ENCODE results near the gene UNC5B. TPM values are rescaled to one million over a fixed set of nuclear protein-coding genes. Genes with fewer than 3 reads are reported as not detected.

The UNC5B gene
- total RNA-seq, 1 experiment from 2014 or later, result 0.07 TPM

DNA sequence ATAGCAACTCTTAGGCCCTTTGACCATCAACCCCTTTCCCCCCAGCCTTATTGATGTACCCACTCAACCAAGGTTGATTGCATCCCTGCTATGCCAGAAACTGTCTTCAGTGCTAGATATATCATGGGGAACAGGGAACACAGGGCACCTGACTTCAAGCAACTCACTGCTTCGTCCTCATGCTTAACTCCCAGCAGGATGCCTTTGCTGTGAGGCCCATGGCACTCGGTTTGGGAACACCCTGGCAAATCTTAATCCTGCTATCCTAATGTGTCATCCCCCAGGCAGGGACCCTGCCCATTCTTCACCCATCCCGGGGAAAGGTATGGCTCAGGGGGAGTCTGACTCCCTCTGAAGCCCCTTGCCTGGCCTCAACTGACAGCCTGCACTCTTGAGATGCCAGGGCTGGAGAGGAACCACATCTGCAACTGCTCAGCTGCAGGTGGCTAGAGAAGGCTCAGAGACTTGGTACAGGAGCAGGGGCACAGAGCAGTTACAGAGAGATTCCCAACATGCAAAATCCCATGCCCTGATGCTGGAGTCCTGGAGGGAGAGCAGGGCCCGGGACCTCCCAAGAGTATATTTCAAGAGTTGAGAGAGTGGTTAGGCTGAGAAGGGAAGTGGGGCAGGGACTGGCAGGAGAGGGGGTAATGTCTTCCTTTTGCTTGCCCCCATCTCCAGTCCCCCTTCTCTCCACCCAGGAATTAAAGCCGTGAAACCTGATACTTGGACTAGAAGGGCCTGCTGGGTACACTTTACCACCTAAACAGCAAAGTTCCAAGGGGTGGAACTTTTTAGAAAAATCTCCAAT lies 2.4 kb upstream of the UNC5B start:
- H3K4me1 Mint-ChIP-seq (ENCODE audit: low read depth, unreplicated experiment), result no peaks in the 10 kb centered on the region
- H3K4me3 Mint-ChIP-seq (ENCODE audit: low read depth, unreplicated experiment), result no peak overlapping the region
- no peak overlapping the region for H3K27ac Mint-ChIP-seq (ENCODE audit: unreplicated experiment)
- no peaks in the 10 kb centered on the region for H3K36me3 Mint-ChIP-seq (ENCODE audit: insufficient read depth, unreplicated experiment)
- TF ChIP-seq, protein P1, sequence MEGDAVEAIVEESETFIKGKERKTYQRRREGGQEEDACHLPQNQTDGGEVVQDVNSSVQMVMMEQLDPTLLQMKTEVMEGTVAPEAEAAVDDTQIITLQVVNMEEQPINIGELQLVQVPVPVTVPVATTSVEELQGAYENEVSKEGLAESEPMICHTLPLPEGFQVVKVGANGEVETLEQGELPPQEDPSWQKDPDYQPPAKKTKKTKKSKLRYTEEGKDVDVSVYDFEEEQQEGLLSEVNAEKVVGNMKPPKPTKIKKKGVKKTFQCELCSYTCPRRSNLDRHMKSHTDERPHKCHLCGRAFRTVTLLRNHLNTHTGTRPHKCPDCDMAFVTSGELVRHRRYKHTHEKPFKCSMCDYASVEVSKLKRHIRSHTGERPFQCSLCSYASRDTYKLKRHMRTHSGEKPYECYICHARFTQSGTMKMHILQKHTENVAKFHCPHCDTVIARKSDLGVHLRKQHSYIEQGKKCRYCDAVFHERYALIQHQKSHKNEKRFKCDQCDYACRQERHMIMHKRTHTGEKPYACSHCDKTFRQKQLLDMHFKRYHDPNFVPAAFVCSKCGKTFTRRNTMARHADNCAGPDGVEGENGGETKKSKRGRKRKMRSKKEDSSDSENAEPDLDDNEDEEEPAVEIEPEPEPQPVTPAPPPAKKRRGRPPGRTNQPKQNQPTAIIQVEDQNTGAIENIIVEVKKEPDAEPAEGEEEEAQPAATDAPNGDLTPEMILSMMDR (IDR thresholded peaks at IDR 0.05; ENCODE audit: unreplicated experiment), result no peak
- H3K9me3 Mint-ChIP-seq (ENCODE audit: low read depth, unreplicated experiment), result no peaks in the 10 kb centered on the region
- DNase-seq, result no peak
- intact Hi-C loops (cut with micrococcal nuclease; ENCODE audit: unreplicated experiment), result loop anchor here (2.0 to 10.0 kb wide), 2 partner anchors 115 to 283 kb away; no protein-coding TSS in a partner anchor
- peaks cover 91% of the 10 kb centered on the region for H3K27me3 Mint-ChIP-seq (ENCODE audit: unreplicated experiment)
- BruUV-seq (replicated peaks), result no TSS peak
- CTCF ChIA-PET, result no interaction called here

DNA sequence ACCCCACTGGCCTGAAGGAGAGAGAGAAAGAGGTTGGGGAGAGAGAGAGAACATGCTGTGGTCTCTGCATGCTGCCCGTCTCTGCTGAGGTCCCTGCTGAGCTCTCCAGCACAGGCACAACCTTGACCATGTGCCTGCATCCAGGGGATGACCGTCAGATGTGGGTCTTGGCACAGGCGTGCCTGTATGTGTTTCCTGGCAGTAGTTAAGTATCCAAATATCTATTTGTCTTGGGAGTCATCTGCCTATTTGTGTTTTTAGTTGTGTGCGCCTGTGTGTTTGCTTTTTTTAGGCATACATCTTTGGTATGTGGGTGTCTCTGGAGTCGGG lies 1.9 kb upstream of the UNC5B start:
- Mint-ChIP-seq H3K4me1 (ENCODE audit: low read depth, unreplicated experiment) (no peaks in the 10 kb centered on the region), H3K9me3 (ENCODE audit: low read depth, unreplicated experiment) (no peaks in the 10 kb centered on the region), H3K27ac (ENCODE audit: unreplicated experiment) (no peak overlapping the region), H3K36me3 (ENCODE audit: insufficient read depth, unreplicated experiment) (no peaks in the 10 kb centered on the region), H3K4me3 (ENCODE audit: low read depth, unreplicated experiment) (no peak overlapping the region), H3K27me3 (ENCODE audit: unreplicated experiment) (peaks cover 91% of the 10 kb centered on the region)
- no TSS peak for BruUV-seq (replicated peaks)
- CTCF ChIA-PET, result no interaction called here
- TF ChIP-seq, protein P1 (IDR thresholded peaks at IDR 0.05; ENCODE audit: unreplicated experiment), result no peak
- intact Hi-C loops (cut with micrococcal nuclease; ENCODE audit: unreplicated experiment), result no loop called here
- DNase-seq, result no peak

DNA sequence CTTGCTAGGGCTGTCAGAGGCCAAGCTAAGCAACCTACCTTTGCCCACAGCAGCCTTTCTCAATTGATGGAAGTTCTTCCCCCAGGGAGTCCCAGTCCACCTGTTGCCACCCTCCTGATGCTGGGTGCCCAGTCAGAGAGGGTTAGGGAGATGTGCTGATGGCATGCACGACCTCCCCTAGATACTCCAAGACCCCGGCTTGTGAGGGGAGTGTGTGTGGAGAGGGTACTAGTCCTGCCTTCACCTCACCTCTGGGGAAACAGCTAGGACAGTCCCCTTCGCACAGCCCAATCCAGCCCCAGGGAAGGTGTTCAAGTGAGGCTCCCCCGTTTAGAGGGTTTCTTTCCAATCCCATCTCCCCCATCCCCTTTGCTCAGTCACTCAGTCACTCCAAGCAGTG lies 1.3 kb upstream of the UNC5B start:
- no peaks in the 10 kb centered on the region for H3K36me3 Mint-ChIP-seq (ENCODE audit: insufficient read depth, unreplicated experiment)
- CTCF ChIA-PET, result no interaction called here
- BruUV-seq (replicated peaks), result no TSS peak
- no peaks in the 10 kb centered on the region for H3K9me3 Mint-ChIP-seq (ENCODE audit: low read depth, unreplicated experiment)
- no peak for DNase-seq
- no peaks in the 10 kb centered on the region for H3K4me1 Mint-ChIP-seq (ENCODE audit: low read depth, unreplicated experiment)
- H3K27ac Mint-ChIP-seq (ENCODE audit: unreplicated experiment), result no peak overlapping the region
- TF ChIP-seq, protein P1 (IDR thresholded peaks at IDR 0.05; ENCODE audit: unreplicated experiment), result no peak
- H3K27me3 Mint-ChIP-seq (ENCODE audit: unreplicated experiment), result peaks cover 91% of the 10 kb centered on the region
- H3K4me3 Mint-ChIP-seq (ENCODE audit: low read depth, unreplicated experiment), result no peak overlapping the region
- intact Hi-C loops (cut with micrococcal nuclease; ENCODE audit: unreplicated experiment), result no loop called here

DNA sequence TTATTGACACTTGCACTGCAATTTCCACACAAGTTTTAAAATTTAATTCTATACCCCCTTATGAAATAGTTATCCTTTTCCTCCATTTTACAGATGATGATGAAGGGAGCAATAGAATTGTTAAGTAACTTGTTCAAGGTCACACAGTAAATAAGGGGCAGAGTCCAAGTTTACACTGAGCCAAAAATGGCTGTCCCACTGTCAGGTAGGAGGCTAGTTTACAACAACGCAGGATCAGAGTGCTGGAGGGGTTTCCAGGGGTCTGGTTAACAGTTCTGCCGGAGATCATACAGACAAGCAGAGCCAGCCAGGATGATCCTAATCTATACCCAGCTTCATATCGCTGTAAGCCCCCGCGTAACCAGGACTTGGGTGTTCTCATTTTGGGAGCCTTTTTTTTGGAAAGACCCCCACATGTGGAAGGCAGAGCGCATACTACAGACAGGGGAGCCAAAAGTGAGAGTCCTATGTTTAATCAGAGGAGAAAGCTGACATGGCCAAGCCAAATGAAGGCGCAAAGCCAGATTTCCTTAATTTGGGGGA lies 524 bp upstream of the UNC5B start:
- CTCF ChIA-PET, result no interaction called here
- intact Hi-C loops (cut with micrococcal nuclease; ENCODE audit: unreplicated experiment), result no loop called here
- Mint-ChIP-seq H3K27ac (ENCODE audit: unreplicated experiment) (no peak overlapping the region), H3K36me3 (ENCODE audit: insufficient read depth, unreplicated experiment) (no peaks in the 10 kb centered on the region), H3K4me3 (ENCODE audit: low read depth, unreplicated experiment) (peak overlapping the region; percentile 59), H3K4me1 (ENCODE audit: low read depth, unreplicated experiment) (no peaks in the 10 kb centered on the region), H3K27me3 (ENCODE audit: unreplicated experiment) (peaks cover 91% of the 10 kb centered on the region), H3K9me3 (ENCODE audit: low read depth, unreplicated experiment) (no peaks in the 10 kb centered on the region)
- BruUV-seq (replicated peaks), result no TSS peak
- no peak for DNase-seq
- TF ChIP-seq, protein P1 (IDR thresholded peaks at IDR 0.05; ENCODE audit: unreplicated experiment), result no peak
